T47D (cell line): ENCODE data around the gene CNGB1.

ENCODE experiments used
- DNase-seq, 2 experiments: peaks; one replicate each; pipeline versions ENCODE4 v3.0.0 to v3.0.0-alpha.2; 2011 to 2012; ENCODE audit warnings: low read depth in 1 of 2, low spot score in 1 of 2
- JUND ChIP-seq: IDR thresholded peaks from 2 replicates; pipeline ENCODE4 v1.6.1; 2012; ENCODE audit warnings: low read depth
- in situ Hi-C: cut with HindIII; loops from 2 replicates; pipeline ENCODE4 v1.10.0; 2016; ENCODE audit warnings: low sequenced_read_pairs, low pct_unique_long_range_greater_than_20kb

The CNGB1 gene

GRCh38 chr16:57994361-57994760 lies 23.4 kb upstream of the CNGB1 start:
- no peak for DNase-seq
- in situ Hi-C loops = no loop called here
- TF ChIP-seq JUND = no peak

- no peak for DNase-seq
- in situ Hi-C loops = no loop called here
- no peak for TF ChIP-seq JUND
Observed at GRCh38 chr16:57993897-57994296, 23.0 kb upstream of the CNGB1 start.

- DNase-seq = peak in 1 of 2 experiments; percentile 54
- in situ Hi-C loops = no loop called here
- TF ChIP-seq JUND = no peak
Observed at GRCh38 chr16:57993438-57993837, 22.5 kb upstream of the CNGB1 start.

GRCh38 chr16:57992084-57992483 lies 21.2 kb upstream of the CNGB1 start:
- in situ Hi-C loops = no loop called here
- no peak for TF ChIP-seq JUND
- DNase-seq = no peak

GRCh38 chr16:57991551-57992059 lies 20.7 kb upstream of the CNGB1 start:
- no peak for DNase-seq
- in situ Hi-C loops = no loop called here

GRCh38 chr16:57988929-57989328 lies 18.0 kb upstream of the CNGB1 start:
- in situ Hi-C loops = no loop called here
- TF ChIP-seq JUND = no peak
- no peak for DNase-seq

More at GRCh38 chr16:57991551-57992059, 20.7 kb upstream of the CNGB1 start:
- no peak for TF ChIP-seq JUND

- in situ Hi-C loops = no loop called here
- no peak for TF ChIP-seq JUND
- DNase-seq = no peak
Observed at GRCh38 chr16:57987441-57988177, 16.7 kb upstream of the CNGB1 start.

GRCh38 chr16:57986196-57986595 lies 15.3 kb upstream of the CNGB1 start:
- TF ChIP-seq JUND = no peak
- no peak for DNase-seq
- in situ Hi-C loops = no loop called here

GRCh38 chr16:57985204-57986181 lies 14.6 kb upstream of the CNGB1 start:
- no peak for TF ChIP-seq JUND
- in situ Hi-C loops = no loop called here
- DNase-seq = no peak

GRCh38 chr16:57984443-57985203 lies 13.7 kb upstream of the CNGB1 start:
- TF ChIP-seq JUND = no peak
- DNase-seq = peak in 1 of 2 experiments; percentile 74
- in situ Hi-C loops = no loop called here

- no peak for DNase-seq
- TF ChIP-seq JUND = no peak
- in situ Hi-C loops = no loop called here
Observed at GRCh38 chr16:57982385-57982784, 11.5 kb upstream of the CNGB1 start.

GRCh38 chr16:57981636-57982035 lies 10.7 kb upstream of the CNGB1 start:
- in situ Hi-C loops = no loop called here
- no peak for DNase-seq
- TF ChIP-seq JUND = no peak
